ENCODE results near the gene KLHL33. TPM values are rescaled to one million over a fixed set of nuclear protein-coding genes. Genes with fewer than 3 reads are reported as not detected.

Gene KLHL33, protein sequence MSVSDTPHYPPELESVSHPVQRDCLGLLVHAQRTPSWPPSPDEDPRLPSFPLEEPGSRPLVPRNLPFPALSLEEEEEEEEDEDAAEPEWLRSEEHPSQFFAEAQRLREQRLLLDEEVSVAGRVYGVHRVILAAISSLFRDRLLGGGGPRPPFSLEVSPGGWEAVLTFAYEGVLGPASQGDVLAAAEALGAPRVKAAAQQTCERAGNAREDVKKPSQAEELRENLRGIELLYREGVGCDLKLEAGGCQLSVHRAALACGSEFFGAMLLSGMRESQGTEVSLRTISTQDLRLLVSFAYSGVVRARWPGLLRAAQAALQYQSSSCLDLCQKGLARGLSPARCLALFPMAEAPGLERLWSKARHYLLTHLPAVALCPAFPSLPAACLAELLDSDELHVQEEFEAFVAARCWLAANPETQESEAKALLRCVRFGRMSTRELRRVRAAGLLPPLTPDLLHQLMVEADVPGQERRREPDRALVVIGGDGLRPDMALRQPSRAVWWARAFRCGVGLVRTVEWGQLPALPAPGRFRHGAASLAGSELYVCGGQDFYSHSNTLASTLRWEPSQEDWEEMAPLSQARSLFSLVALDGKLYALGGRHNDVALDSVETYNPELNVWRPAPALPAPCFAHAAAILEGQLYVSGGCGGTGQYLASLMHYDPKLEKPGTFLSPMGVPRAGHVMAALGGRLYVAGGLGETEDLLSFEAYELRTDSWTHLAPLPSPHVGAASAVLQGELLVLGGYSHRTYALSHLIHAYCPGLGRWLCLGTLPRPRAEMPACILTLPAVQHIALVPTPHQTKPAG
- total RNA-seq = 0.04 TPM

DNA sequence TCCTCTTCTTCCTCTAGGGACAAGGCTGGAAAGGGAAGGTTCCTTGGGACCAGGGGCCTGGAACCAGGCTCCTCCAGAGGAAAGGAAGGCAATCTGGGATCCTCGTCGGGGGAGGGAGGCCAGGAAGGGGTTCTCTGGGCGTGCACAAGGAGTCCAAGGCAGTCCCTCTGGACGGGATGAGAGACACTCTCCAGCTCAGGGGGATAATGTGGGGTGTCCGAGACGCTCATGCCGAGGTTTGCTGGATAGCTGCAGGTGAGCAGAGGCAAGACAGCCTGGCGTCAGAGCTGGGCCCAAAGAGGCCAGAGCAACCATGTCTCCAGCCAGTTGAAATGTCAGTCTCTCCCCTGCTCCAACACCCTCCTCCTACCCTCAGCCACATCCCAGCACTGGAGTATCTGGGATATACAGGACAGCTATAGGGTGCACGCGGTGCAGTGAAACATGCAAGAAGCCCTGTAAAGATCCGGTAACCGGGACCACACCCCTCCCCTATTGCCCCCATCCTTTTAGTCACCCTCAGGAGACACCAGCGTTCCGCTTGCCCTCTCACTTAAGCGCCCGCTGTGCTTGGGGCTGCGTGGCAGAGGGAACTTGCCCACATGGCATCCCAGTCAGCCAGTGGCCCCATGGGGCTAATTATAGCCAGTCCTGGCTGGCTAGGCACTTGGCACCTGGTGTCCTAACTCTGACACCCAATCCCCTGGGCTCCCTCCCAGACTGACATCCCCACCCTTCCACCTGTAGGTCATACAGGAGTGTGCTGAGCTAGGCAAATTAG lies at the start of gene KLHL33:
Gene KLHL33 (minus strand): TSS at position 585 of the 781 bp plus-strand sequence. CDS start 355 bp downstream, at position 230.
- ATAC-seq = peak; percentile 12

DNA sequence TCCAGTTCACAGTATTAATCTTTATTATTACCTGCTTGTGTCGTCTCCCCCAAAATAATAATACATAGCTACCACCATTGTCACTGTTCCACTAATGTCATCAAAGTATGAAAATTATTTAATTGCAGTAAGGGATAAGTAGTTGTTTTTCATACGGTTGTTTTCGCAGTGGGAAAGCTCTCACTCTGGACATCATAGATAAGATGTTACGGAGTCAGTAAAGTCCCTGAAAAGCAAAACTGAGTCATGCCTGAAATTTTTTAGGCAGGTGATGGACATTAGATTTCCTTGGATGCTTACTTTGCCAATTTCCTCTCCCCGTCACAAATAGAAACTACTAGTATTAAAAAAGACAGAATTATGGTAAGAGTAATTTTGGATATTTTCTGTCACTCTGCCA lies 46.4 kb upstream of the KLHL33 start:
- no peak for ATAC-seq

DNA sequence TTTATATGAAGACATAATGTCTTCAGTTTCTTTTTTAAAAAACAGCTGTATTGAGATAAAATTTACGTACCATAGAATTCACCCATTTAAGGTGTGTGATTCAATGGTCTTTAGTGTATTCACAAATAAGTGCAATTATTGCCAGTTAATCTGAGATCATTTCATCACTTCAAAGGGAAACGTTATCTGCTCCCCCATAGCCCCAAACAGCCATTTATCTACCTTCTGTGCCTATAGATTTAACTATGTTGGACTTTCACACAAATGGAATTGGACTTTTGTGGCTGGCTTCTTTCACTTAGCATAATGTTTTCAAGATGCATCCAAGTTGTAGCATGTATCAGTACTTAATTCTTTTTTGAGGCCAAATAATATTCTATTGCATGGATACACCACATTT lies 42.9 kb upstream of the KLHL33 start:
- no peak for ATAC-seq

DNA sequence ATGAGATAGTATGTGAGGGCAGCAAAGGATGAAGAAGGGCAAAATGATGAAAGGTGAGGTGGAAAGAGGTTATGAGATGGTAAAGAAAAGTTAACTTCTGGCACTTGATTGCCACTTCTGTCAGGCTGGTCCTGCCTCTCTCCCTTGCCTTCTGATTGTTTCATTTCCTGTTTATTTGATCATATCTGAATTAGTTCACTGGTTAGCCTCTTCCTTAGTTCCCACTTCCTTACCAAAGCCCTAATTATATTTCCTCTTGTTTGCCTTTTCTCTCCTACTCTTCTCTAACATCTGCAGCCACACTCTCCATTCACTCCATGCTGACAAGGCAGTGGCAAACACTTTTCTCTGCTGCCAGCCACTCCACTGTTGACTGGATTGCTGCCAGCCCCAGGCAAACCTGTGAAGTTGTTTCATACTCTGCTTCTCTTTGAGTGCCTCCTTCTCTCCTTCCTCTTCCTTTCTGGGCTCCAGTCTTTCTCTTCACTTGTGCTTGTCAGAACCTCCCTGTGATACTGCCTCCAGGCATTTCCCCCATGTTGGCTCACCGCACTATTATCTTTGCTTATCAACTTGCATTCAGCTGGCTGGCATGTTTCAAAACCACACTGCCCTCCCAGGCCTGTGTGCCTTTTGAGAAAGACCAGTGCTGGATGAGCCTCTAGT lies 41.4 kb upstream of the KLHL33 start:
- ATAC-seq = no peak

DNA sequence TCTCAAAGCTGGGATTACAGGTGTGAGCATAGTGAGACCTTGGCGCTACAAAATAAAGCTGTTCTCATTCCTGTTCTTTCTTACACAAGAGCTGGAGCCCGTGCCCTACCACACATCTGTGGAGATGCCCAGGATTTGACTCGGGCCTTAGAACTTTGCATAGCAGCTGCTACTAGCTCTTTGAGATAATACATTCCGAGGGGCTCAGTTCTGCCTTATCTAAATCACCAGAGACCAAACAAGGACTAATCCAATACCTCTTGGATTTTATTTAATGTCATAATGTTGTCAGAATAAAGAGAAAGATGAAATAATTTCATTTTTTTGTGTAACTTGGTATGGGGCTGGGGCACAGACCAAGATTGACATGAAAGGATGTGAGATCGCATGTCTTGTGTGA lies 40.8 kb upstream of the KLHL33 start:
- ATAC-seq = no peak

DNA sequence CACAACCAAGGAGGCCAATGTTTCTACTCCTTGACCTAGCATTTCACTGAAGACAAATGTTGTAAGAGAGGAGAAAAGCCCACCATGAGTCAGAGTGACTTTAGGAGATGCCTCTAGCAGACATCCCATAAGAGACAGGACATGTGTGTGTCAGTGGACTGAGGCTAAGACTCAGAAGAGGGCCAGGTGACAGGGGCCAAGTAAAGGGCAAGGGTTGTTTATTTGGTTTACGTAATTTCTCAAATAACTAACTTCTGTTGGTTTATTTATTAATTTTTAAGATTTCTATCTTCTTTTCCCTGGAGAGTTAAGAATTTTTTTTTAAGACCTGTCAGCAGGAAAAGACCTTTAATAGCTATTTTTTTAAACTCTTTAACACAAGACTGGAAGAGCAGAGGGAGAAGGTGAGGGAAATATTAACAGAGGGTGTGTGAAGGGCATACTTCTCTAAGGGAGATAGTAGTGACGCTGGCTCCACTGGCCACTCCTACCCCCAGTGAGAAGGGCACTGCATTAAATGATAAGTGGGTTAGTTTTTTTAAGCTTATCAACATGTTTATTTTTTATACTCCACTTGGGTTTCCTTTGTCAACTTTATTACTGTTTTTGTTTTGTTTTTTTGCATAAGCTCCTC lies 36.7 kb upstream of the KLHL33 start:
- no peak for ATAC-seq

DNA sequence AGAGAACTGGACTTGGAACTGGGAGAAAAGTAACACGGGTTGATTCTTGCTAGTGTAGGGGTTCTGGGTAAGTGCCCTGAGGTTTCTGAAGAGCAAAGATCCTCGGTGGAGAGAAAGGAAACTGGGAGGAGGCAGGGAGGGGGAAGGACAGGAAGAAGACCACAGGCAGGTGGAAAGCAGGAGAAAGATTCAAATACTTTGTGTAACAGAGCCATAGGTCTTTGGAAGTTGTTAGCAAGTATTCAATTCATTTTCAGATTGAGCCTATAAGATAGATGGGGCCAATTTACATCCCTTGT lies 34.6 kb upstream of the KLHL33 start:
- no peak for ATAC-seq

DNA sequence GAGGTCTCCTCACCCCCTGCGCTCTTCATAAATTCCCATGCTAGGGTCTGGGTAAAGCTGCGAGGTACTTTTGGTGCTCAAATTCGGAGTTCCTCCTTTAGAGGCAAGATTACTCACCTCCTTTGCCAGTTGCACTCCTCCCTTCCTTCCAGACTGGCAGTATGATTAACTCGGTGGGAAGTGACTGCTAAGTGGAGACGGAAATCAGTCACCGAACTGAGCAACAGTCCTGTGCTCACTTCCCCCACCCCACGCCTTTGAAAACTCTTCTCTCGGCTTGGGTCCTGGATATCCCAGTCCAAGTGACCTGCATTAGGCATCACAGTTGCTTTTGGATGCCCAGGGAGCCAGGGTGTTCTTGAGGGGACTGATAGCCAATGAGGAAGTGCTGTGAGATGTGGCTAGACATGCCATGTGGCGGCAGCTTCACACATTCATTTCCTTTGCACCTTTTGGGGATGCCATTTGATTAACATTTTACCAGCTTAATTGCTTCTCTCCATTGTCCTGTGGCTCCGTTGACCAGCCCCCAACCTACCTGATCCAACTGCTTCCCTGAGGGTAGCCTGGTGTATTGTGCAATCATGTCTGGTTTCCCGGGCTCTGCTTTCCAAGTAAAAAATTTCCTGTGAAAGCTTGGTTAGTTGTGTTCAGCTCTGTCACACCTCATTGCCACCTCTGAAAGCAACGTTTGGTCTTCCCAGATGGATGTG lies 34.1 kb upstream of the KLHL33 start:
- peak; percentile 85 for ATAC-seq

DNA sequence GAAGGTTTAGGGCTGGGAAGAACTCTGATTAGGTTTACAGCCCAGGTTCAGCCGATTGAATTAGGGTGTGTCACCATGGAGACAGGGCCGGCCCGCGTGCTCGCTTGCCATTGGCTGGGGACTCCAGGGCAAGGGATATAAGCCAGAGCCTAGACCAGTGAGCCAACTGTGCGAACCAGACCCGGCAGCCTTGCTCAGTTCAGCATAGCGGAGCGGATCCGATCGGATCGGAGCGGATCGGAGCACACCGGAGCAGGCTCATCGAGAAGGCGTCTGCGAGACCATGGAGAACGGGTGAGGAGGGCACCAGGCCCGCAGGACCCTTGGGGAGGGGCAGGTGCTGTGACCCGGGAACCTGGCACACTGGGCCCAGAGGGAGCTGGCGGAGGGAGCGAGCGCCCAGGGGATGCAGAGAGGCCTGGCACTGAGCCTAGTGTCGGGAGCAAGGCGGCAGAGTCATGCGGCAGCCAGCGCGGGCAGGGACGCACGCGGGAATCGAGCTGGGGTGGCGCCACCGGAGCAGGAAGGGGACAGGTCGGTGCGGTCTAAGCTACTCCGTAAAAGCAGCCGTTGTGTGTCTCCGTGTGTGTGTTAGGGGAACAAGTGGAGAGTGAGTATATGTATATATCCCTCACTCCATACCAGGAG lies 33.4 kb upstream of the KLHL33 start, which contains the start of gene PNP:
Gene PNP (plus strand): TSS at position 165 of the 648 bp plus-strand sequence. CDS start 119 bp downstream, at position 284.
- ATAC-seq = peak; percentile 97

DNA sequence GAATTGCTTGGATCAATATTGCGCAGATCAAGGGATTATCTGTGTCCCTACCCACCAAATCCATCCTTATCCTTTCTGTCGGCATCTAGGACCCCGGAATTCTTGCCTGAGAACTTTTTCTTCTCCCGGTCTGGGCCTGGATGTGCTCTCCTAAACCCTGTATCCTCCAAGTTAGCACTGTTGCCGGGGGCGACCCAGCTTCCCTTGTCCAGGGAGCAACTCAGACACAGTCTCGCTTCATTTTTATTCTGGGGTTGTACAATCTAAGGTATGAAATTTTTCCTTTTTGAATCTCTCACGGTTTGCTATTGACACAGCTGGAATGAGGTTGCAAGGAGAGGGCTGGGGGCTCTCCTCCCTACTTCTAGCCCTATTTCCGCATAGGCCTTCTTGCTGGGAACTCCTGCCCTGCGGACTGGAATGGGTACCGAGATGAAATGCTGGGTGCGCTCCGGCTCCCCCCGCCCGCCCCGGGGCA lies 32.8 kb upstream of the KLHL33 start:
- no peak for ATAC-seq

DNA sequence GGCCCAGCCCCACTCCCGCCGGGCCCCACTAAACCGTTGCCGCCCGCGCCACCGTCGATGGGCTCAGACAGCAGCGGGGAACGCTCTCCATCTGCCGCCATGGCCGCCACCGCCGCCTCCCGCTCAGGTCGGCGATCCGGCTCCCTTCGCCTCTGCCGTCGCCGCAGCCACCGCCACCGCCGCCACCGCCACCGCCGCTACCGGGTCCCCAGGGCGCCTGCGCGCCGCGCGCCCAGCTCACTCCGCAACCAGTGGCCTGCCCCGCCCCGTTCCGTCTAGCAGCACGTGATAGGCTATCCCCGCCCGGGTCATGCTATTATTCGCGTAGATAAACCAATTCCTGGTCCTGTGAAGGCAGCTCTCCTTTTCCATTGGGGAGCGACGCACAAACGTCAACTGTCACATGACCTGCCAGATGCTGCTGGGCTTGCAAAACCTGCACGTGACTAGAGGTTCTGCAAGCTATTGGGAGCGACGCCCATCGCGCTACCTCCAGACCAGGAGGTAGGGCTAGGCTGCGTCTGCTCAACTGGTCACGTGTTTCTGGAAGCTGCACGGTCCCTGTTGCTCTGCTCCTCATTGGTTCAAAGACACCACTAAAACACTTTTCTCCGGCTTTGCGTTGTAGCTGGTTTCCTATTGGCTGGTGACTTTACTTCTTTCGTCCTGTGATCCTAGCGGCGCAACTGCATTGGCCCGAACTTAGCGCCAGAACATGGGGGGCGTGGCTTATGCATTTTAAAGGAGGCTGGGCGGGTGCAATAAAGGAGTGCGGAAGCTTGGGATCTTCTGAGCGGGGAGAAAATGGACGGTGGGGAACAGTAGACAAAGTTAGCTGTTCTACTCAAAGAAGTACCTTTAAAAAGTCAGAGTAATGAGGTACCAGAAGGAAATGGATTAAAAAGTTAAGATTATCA lies 25.5 kb upstream of the KLHL33 start, which contains the start of gene PIP4P1:
Gene PIP4P1 (minus strand): TSS at position 210 of the 917 bp plus-strand sequence. CDS start 109 bp downstream, at position 101.
- ATAC-seq = peak; percentile 96

DNA sequence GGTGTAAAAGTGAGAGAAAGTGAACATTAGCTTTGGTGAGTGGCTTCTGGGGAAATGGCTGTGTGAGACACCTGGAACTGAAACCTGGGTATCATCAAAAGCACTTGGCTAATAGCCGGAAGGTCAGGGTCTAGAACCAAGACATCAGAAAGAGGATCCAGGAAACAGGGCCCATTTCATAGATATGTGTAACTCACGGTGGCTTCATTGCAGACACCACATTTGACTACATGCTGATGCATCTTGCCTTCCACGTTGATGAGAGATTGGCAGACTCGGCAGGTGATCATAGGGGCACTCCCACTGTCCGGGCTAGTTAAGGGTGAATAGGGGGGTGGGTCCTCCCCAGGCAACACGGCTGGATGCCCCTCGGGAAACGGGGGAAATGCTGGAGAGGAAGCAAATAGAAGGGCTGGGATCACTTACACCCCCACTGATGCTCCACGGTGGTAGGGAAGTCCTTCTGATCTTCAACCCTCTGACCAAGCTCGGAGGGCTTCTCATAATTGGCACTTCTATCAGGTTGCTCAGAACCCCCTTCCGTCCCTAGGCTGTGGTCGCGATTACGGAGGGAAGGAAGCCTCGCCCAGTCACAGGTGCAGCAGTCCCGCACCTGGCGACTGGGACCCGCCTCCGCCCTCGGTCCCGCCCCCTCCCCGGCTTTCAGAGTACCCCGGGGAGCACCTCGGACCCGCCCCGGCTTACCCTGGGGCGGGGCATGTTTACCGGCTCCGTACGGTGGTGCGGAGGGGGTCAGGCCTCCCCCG lies 24.7 kb upstream of the KLHL33 start:
- ATAC-seq = peak; percentile 61

DNA sequence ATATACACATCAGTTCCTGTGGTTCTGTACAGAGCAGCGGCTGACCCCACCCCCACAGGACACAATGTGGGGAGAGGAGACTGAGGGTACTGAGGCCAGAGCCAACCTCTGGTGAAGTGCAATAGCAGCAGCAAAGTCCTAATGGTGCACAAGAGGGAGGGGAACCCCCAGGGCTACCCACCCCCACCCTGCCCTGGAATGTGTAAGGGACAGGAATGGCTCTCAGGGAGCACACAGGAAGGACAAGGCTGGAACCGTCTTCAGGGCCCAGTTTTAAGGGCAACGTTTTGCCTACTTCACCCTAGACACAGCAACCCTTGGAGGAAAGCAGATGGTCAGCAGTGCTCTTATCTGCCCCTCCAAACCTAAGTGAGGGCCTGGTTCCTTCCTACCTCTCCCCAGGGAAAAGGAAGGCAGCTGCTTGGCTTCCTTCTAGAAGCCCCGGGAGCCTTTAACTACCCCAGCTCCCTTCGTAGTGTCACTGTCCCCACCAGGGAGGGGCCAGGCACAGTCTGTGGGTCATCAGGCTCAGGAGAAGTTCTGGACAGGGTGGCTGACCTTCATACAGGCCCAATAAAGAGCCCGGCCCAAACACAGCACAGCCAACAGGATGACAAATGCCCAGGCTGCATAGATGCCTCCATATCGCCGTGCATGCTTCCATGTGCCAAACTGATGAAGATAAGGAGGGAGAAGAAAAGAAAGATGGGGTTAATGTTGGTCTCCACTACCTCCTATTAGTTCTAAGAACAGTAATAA lies 22.2 kb upstream of the KLHL33 start:
- ATAC-seq = no peak

DNA sequence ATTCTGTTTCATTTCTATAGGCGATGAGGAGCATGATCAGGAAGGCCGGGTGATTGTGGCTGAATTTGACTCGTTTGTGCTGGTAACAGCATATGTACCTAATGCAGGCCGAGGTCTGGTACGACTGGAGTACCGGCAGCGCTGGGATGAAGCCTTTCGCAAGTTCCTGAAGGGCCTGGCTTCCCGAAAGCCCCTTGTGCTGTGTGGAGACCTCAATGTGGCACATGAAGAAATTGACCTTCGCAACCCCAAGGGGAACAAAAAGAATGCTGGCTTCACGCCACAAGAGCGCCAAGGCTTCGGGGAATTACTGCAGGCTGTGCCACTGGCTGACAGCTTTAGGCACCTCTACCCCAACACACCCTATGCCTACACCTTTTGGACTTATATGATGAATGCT lies 21.0 kb upstream of the KLHL33 start:
- ATAC-seq = no peak

DNA sequence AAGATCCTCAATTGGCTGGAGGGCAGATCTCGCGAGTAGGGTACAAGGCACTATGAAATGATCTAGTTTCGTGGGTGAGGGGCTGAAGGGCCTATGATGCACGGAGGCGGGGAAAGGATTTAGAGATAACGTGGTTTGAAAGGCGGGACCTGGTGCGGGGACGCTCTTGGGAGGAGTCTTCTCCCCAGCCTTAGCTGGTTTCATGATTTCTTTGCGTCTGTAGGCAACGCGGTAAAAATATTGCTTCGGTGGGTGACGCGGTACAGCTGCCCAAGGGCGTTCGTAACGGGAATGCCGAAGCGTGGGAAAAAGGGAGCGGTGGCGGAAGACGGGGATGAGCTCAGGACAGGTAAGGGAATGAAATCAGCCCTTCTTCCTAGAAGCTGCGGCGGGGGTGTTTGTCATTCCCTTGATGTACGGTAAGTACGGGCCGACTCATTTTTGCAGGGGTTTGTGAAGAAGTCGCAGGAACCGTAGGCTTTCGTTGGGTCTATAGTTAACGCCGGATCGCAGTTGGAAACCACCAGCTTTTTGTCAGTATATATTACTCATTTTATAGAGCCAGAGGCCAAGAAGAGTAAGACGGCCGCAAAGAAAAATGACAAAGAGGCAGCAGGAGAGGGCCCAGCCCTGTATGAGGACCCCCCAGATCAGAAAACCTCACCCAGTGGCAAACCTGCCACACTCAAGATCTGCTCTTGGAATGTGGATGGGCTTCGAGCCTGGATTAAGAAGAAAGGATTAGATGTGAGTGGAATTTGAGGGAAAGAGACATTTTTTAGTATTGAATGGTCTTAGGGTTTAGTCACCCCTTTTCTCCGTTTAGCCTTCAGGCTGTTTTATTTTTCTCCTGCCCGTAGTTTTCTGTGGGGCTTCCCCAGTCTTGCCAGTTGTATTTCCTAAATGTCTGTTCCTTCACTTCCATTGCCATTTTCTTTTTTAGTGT lies 19.7 kb upstream of the KLHL33 start:
- peak; percentile 71 for ATAC-seq

DNA sequence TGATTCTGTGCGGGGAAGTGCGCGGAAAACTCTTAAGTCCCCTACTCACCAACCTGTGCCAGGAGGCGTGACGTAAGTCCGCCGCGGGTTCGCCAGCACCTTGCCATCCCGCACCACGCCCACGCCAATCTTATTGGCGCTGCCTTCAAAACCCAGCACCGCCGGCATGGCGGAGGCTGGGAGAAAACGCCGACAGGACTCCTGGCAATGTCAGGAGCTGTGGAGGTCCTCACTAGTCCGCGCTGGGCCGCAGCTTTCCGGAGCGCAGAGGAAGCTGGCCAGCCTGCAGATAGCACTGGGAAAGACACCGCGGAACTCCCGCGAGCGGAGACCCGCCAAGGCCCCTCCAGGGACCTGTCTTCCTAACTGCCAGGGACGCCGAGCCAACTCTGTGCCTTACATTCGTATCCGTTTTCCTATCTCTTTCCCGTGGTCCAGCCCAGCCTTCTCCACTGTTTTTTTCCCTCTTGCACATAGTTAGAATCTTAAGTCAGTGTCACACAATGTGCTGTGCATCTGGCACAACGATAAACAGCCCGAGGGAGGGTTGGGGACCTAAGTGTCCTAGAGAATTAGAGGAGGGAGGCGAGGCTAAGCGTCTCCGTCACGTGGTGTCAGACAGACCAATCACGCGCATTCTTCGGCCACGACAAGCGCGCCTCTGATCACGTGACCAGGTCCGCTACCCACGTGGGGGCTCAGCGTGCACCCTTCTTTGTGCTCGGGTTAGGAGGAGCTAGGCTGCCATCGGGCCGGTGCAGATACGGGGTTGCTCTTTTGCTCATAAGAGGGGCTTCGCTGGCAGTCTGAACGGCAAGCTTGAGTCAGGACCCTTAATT lies 18.8 kb upstream of the KLHL33 start, which contains the start of the genes APEX1 and OSGEP:
Gene APEX1 (plus strand): TSS at position 711 of the 839 bp plus-strand sequence. CDS start 420 bp downstream, outside the sequence.
Gene OSGEP (minus strand): TSS at position 297 of the 839 bp plus-strand sequence. CDS start 129 bp downstream, at position 168.
- ATAC-seq = peak; percentile 93
